Mesendoderm (in vitro differentiated cells): ENCODE data around the gene EIF4E1B.

Experiments used
- DNase-seq: peaks from one replicate; pipeline ENCODE4 v3.0.0; 2013
- H2AK5ac ChIP-seq: 2 replicates; pipeline ENCODE4 v1.6.1; 2013; ENCODE audit warnings: low read length, inconsistent platforms
- H2BK120ac ChIP-seq: 2 replicates; pipeline ENCODE4 v1.6.1; 2013; ENCODE audit warnings: low read depth, mild to moderate bottlenecking, low read length, moderate library complexity, mixed read lengths
- H2BK15ac ChIP-seq: replicated peaks from 2 replicates; pipeline ENCODE4 v1.6.1; 2013; ENCODE audit warnings: low read depth, mild to moderate bottlenecking, moderate library complexity
- H2BK5ac ChIP-seq: 2 replicates; pipeline ENCODE4 v1.6.1; 2013; ENCODE audit warnings: low read length, inconsistent platforms
- H3K18ac ChIP-seq: 2 replicates; pipeline ENCODE4 v1.6.1; 2013; ENCODE audit warnings: mild to moderate bottlenecking, low read length, mixed read lengths
- H3K23ac ChIP-seq: one replicate; pipeline ENCODE4 v1.6.1; 2013; ENCODE audit warnings: low read length
- H3K27ac ChIP-seq: 2 replicates; pipeline ENCODE4 v1.5.1; 2013; ENCODE audit warnings: low read depth, mild to moderate bottlenecking, inconsistent platforms, low read length, moderate library complexity
- H3K27me3 ChIP-seq: 2 replicates; pipeline ENCODE4 v1.6.1; 2013; ENCODE audit warnings: low read length, control low read depth, mild to moderate bottlenecking, inconsistent platforms; ENCODE audit not compliant: insufficient read depth, poor library complexity
- H3K36me3 ChIP-seq: 2 replicates; pipeline ENCODE4 v1.6.1; 2013; ENCODE audit warnings: low read length, inconsistent platforms; ENCODE audit not compliant: control insufficient read depth, insufficient read depth
- H3K4ac ChIP-seq: one replicate; pipeline ENCODE4 v1.6.1; 2013; ENCODE audit warnings: low read depth, mild to moderate bottlenecking, low read length, moderate library complexity
- H3K4me1 ChIP-seq: 2 replicates; pipeline ENCODE4 v1.6.1; 2013; ENCODE audit warnings: low read depth, low read length, inconsistent platforms; ENCODE audit not compliant: control insufficient read depth
- H3K4me2 ChIP-seq: 2 replicates; pipeline ENCODE4 v1.6.1; 2013; ENCODE audit warnings: low read length
- H3K4me3 ChIP-seq: 2 replicates; pipeline ENCODE4 v1.5.1; 2013; ENCODE audit warnings: mild to moderate bottlenecking, low read length
- H3K56ac ChIP-seq: one replicate; pipeline ENCODE4 v1.6.1; 2013; ENCODE audit warnings: low read length
- H3K79me1 ChIP-seq: 2 replicates; pipeline ENCODE4 v1.6.1; 2013; ENCODE audit warnings: low read length, inconsistent platforms
- H3K79me2 ChIP-seq: 2 replicates; pipeline ENCODE4 v1.6.1; 2013; ENCODE audit warnings: mild to moderate bottlenecking, low read length; ENCODE audit not compliant: control insufficient read depth, insufficient read depth
- H3K9ac ChIP-seq: 2 replicates; pipeline ENCODE4 v1.6.1; 2013; ENCODE audit warnings: low read length, inconsistent platforms
- H4K5ac ChIP-seq: one replicate; pipeline ENCODE4 v1.6.1; 2013; ENCODE audit warnings: low read length
- H4K8ac ChIP-seq: one replicate; pipeline ENCODE4 v1.6.1; 2013; ENCODE audit warnings: low read depth, mild to moderate bottlenecking, control low read depth, low read length, moderate library complexity
- WGBS: extraction: QIAGEN DNeasy Blood & Tissue Kit; methylation state at CpG from one replicate; pipeline ENCODE4 v1.1.7; 2013; ENCODE audit warnings: low lambda C conversion rate, missing lambda C conversion rate; ENCODE audit not compliant: insufficient coverage; ENCODE audit errors: extremely low coverage; 5-methylcytosine and 5-hydroxymethylcytosine counted together

EIF4E1B gene

GRCh38 chr5:176636426-176636825 lies 6.0 kb downstream of the EIF4E1B start:
- Histone ChIP-seq H3K4me1 (peaks cover 3% of the 10 kb centered on the region), H3K9ac (no peak overlapping the region), H3K4ac (no peak overlapping the region), H4K8ac (no peak overlapping the region), H3K56ac (no peak overlapping the region), H3K27me3 (peaks cover 2% of the 10 kb centered on the region), H2BK5ac (no peak overlapping the region), H3K4me3 (no peak overlapping the region), H2BK15ac (no peak overlapping the region), H3K79me2 (no peaks in the 10 kb centered on the region), H2AK5ac (no peak overlapping the region), H3K79me1 (no peaks in the 10 kb centered on the region), H3K36me3 (no peaks in the 10 kb centered on the region), H3K4me2 (no peak overlapping the region), H4K5ac (no peak overlapping the region), H3K18ac (no peak overlapping the region), H2BK120ac (no peak overlapping the region), H3K23ac (no peak overlapping the region), H3K27ac (no peak overlapping the region)
- no peak for DNase-seq
- WGBS = no CpG with 5 or more reads among the region's 9 CpGs

GRCh38 chr5:176637556-176637955 lies 7.1 kb downstream of the EIF4E1B start:
- no peaks in the 10 kb centered on the region for H3K79me1 ChIP-seq
- no peaks in the 10 kb centered on the region for H3K36me3 ChIP-seq
- no peak overlapping the region for H2AK5ac ChIP-seq
- DNase-seq = no peak
- H2BK15ac ChIP-seq = no peak overlapping the region
- H4K8ac ChIP-seq = no peak overlapping the region
- peaks cover 5% of the 10 kb centered on the region for H3K4me1 ChIP-seq
- no peak overlapping the region for H3K18ac ChIP-seq
- H4K5ac ChIP-seq = no peak overlapping the region
- no peak overlapping the region for H3K4ac ChIP-seq
- WGBS = no CpG with 5 or more reads among the region's 4 CpGs
- H3K27ac ChIP-seq = no peak overlapping the region
- H3K4me3 ChIP-seq = no peak overlapping the region
- no peak overlapping the region for H3K9ac ChIP-seq
- no peak overlapping the region for H3K56ac ChIP-seq
- no peak overlapping the region for H2BK5ac ChIP-seq
- H3K27me3 ChIP-seq = no peaks in the 10 kb centered on the region
- H2BK120ac ChIP-seq = no peak overlapping the region
- H3K79me2 ChIP-seq = no peaks in the 10 kb centered on the region
- H3K23ac ChIP-seq = no peak overlapping the region
- no peak overlapping the region for H3K4me2 ChIP-seq

DNA sequence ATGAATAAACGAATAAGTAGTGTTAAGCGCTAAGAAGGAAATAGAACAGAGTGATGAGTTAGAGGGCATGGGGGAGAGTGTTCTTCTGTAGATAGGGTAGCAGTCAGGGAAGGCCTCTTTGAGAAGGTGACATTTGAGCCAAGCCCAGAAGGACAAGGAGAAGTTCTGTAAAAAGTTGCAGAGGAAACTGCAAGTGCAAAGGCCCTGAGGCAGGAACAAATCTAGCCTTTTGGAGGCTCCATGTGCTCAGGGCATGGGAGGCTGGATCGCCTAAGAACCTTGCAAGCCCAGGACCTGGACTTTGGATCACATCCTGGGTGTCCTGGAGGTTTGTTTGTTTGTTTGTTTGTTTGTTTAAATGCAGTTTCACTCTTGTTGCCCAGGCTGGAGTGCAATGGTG lies 8.0 kb downstream of the EIF4E1B start:
- 100% methylated on average over 2 of the region's 3 CpGs for WGBS
- H3K36me3 ChIP-seq = no peaks in the 10 kb centered on the region
- peaks cover 5% of the 10 kb centered on the region for H3K4me1 ChIP-seq

DNA sequence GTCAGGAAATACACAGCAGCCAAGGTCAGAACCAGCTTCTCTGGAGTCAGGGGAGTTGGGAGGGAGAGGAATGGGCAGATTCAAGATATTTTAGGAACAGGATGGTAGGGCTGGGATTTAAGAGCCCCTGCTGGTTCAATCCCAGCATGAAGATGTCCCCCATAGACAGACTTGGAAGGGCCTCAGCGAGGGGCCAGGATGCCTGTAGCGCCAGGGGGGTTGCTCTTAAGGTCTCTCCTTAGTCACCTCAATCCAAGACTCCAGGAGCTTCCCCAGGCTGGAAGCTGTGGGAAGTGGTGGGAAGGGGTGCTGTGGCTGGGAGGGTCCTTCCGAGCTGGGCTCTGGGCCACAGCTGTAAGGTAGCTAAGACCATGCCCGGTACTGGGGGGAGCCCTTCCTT lies 8.7 kb downstream of the EIF4E1B start:
- H3K79me2 ChIP-seq = no peaks in the 10 kb centered on the region
- H2AK5ac ChIP-seq = no peak overlapping the region
- no peaks in the 10 kb centered on the region for H3K36me3 ChIP-seq
- no peak overlapping the region for H2BK5ac ChIP-seq
- no CpG with 5 or more reads among the region's 4 CpGs for WGBS
- no peak overlapping the region for H3K4me3 ChIP-seq
- H3K56ac ChIP-seq = no peak overlapping the region
- H3K4me2 ChIP-seq = no peak overlapping the region
- H3K27me3 ChIP-seq = no peaks in the 10 kb centered on the region
- H3K9ac ChIP-seq = no peak overlapping the region
- H3K79me1 ChIP-seq = no peaks in the 10 kb centered on the region
- H3K4ac ChIP-seq = no peak overlapping the region
- peaks cover 2% of the 10 kb centered on the region for H3K4me1 ChIP-seq
- H2BK15ac ChIP-seq = no peak overlapping the region
- no peak for DNase-seq
- no peak overlapping the region for H2BK120ac ChIP-seq
- no peak overlapping the region for H4K8ac ChIP-seq
- no peak overlapping the region for H3K23ac ChIP-seq
- H4K5ac ChIP-seq = no peak overlapping the region
- no peak overlapping the region for H3K27ac ChIP-seq
- H3K18ac ChIP-seq = no peak overlapping the region

More for the DNA sequence above, 8.0 kb downstream of the EIF4E1B start:
- Histone ChIP-seq H3K27ac (no peak overlapping the region), H2BK15ac (no peak overlapping the region), H3K79me2 (no peaks in the 10 kb centered on the region), H4K5ac (no peak overlapping the region), H3K4me3 (no peak overlapping the region), H4K8ac (no peak overlapping the region), H2AK5ac (no peak overlapping the region), H2BK120ac (no peak overlapping the region), H3K79me1 (no peaks in the 10 kb centered on the region), H3K27me3 (no peaks in the 10 kb centered on the region), H3K23ac (no peak overlapping the region), H2BK5ac (no peak overlapping the region), H3K56ac (no peak overlapping the region), H3K4ac (no peak overlapping the region), H3K18ac (no peak overlapping the region), H3K9ac (no peak overlapping the region), H3K4me2 (no peak overlapping the region)
- DNase-seq = no peak

- H3K56ac ChIP-seq = no peak overlapping the region
- H3K4me2 ChIP-seq = no peak overlapping the region
- no peaks in the 10 kb centered on the region for H3K36me3 ChIP-seq
- H3K18ac ChIP-seq = no peak overlapping the region
- no peaks in the 10 kb centered on the region for H3K79me1 ChIP-seq
- H3K79me2 ChIP-seq = no peaks in the 10 kb centered on the region
- no peak overlapping the region for H3K4me3 ChIP-seq
- no peak for DNase-seq
- no peak overlapping the region for H3K4ac ChIP-seq
- no peak overlapping the region for H2BK15ac ChIP-seq
- no peak overlapping the region for H4K8ac ChIP-seq
- H3K9ac ChIP-seq = no peak overlapping the region
- no peak overlapping the region for H3K23ac ChIP-seq
- WGBS = no CpG with 5 or more reads among the region's 4 CpGs
- H3K27ac ChIP-seq = no peak overlapping the region
- H3K27me3 ChIP-seq = no peaks in the 10 kb centered on the region
- H2BK5ac ChIP-seq = no peak overlapping the region
- H3K4me1 ChIP-seq = peaks cover 2% of the 10 kb centered on the region
- H2BK120ac ChIP-seq = no peak overlapping the region
- H4K5ac ChIP-seq = no peak overlapping the region
- H2AK5ac ChIP-seq = no peak overlapping the region
These were observed 9.5 kb downstream of the EIF4E1B start for GRCh38 chr5:176639981-176640380.

- Histone ChIP-seq H2BK15ac (no peak overlapping the region), H3K4me1 (peaks cover 2% of the 10 kb centered on the region), H3K56ac (no peak overlapping the region), H3K36me3 (no peaks in the 10 kb centered on the region), H4K5ac (no peak overlapping the region), H3K27ac (no peak overlapping the region), H3K18ac (no peak overlapping the region), H3K23ac (no peak overlapping the region), H4K8ac (no peak overlapping the region), H3K9ac (no peak overlapping the region), H3K4me2 (no peak overlapping the region), H2AK5ac (no peak overlapping the region), H3K79me1 (no peaks in the 10 kb centered on the region), H2BK5ac (no peak overlapping the region), H3K79me2 (no peaks in the 10 kb centered on the region), H3K27me3 (no peaks in the 10 kb centered on the region), H3K4ac (no peak overlapping the region), H2BK120ac (no peak overlapping the region), H3K4me3 (no peak overlapping the region)
- no CpG with 5 or more reads among the region's 4 CpGs for WGBS
- no peak for DNase-seq
These were observed 10.1 kb downstream of the EIF4E1B start for GRCh38 chr5:176640616-176641015.
